G401 (cell line): Measurements from ENCODE around the gene BNIP3. TPM values are rescaled to one million over a fixed set of nuclear protein-coding genes. Genes with fewer than 3 reads are reported as not detected.
A peak's percentile ranks its signal among the peaks of the same experiment; 100 is the strongest.

ENCODE experiments used
- DNase-seq: peaks from one replicate; pipeline ENCODE4 v3.0.0-alpha.2; 2015; ENCODE audit warnings: low spot score
- in situ Hi-C: cut with HindIII; loops from 2 replicates; pipeline ENCODE4 v1.10.0; 2016; ENCODE audit warnings: low sequenced_read_pairs, mixed read lengths
- total RNA-seq: library from RNA; depleted of rRNA; stranded (reverse); fragments of >200 nt; shearing (Covaris generic); gene quantifications from 2 replicates; pipeline ENCODE4 v1.2.3, GENCODE V29; 2014

BNIP3 gene
- total RNA-seq, 1 experiment from 2014 or later, result 96.5 TPM

DNA sequence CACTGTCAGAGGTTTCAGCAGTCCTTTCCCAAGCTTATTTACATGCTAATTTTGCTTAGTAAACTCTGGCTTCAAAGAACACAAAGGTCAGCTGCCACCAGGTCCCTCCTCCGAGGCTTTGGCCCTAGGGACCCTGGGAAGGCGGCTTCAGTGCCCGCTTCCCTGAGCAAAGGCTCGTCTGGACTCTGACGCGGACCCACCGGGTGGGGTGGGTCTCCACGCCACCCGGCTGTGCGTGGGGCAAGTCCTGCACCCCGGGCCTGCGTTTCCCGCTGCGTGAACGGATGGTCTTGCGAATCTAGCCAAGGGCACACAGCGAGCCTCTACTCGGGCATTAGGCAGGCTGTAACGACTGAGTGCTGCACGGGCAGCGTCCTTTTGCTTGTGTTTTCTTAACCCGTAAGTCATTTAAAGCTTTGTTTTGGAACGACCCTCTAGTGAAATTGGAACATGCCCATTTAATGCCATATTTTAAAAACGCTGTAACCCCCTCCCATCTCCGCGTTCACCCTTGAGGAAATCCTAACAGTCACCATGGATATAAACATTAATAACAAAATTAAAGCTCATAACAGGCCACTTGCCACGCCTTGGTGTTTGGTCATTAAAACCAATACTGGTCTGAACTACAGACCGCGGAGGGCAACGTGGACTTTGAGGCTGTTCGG lies 828 bp downstream of the BNIP3 start:
- DNase-seq, result peak; percentile 24
- in situ Hi-C loops, result no loop called here

DNA sequence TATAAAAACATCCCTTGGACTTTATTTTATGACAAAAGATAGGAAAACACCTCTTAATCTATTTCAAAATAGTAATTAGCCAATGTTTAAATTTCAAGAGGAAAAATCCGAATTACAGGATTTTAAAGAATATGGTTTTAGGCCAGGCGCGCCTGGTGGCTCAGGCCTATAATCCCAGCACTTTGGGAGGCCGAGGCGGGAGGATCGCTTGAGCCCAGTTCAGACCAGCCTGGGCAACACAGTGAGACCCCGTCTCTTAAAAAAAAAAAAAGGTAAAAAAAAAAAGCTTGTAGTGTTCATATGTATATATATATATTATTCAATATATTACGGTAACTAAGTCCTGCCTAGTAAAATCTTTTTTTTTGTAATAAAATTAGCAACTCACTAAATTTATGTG lies 1.4 kb downstream of the BNIP3 start:
- in situ Hi-C loops, result no loop called here
- no peak for DNase-seq

- in situ Hi-C loops, result no loop called here
Measured at GRCh38 chr10:131979821-131980270, 1.9 kb downstream of the BNIP3 start.

DNA sequence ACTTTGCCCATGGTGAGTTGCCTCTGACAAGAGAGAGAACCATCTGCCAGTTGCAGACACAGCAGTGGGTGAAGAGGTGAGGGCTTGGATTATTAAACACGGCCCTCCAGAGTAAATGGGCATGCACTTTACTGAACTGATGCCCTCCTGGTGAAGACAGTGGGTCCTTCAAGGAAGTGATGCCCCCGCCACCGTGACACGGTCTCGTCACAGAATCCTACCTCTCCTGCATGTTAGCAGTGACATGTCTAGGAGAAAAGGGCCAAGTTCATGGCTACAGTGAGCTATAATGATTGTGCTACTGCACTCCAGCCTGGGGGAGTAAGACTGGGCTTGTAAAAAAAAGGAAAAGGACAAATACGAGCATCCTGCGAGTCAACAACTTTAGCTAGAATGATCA lies 2.4 kb downstream of the BNIP3 start:
- DNase-seq, result no peak
- in situ Hi-C loops, result no loop called here

More at GRCh38 chr10:131979821-131980270, 1.9 kb downstream of the BNIP3 start:
- DNase-seq, result no peak

GRCh38 chr10:131978851-131979250 lies 2.9 kb downstream of the BNIP3 start:
- in situ Hi-C loops, result no loop called here
- DNase-seq, result no peak

GRCh38 chr10:131978366-131978765 lies 3.4 kb downstream of the BNIP3 start:
- DNase-seq, result no peak
- in situ Hi-C loops, result no loop called here

GRCh38 chr10:131977323-131978096 lies 4.2 kb downstream of the BNIP3 start:
- in situ Hi-C loops, result no loop called here
- no peak for DNase-seq

DNA sequence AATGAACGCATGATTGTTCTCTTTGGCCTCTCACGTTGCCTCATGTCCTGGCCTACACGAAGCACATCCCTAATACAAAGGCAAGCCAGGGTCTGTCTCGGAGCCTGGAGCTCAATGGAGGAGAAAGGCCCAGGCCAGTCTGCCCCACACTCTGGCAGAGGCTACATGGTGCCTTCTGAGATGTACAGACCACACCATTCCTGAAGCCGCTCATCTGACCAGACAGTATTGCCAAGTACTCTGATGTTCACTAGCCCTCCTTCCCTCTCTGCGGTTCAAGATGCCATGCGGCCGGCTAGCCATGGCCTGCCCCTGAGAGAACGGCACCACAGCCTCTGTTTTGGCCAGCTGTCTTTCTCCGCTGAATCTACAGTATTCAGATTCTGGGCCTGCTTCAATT lies 5.9 kb downstream of the BNIP3 start:
- in situ Hi-C loops, result no loop called here
- no peak for DNase-seq

DNA sequence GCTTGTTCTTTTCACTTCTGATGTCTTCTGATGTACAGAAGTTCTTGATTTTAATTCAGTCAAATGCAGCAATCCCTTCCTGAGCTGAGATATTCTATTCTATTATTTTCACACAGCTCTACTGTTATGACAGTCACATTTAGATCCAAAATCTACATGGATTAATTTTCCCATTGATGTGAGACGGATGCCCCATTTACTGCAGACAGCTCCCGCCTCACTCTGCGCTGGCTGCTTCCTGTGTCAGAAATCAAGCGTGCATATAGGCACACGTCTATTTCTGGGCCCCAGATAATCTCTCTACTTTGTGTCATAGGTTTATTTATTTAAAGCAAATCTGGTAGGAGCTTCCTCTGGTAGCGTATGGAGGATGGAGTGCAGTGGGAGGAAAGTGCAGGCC lies 6.7 kb downstream of the BNIP3 start:
- DNase-seq, result no peak
- in situ Hi-C loops, result no loop called here

- in situ Hi-C loops, result no loop called here
Measured at GRCh38 chr10:131974034-131974817, 7.5 kb downstream of the BNIP3 start.

DNA sequence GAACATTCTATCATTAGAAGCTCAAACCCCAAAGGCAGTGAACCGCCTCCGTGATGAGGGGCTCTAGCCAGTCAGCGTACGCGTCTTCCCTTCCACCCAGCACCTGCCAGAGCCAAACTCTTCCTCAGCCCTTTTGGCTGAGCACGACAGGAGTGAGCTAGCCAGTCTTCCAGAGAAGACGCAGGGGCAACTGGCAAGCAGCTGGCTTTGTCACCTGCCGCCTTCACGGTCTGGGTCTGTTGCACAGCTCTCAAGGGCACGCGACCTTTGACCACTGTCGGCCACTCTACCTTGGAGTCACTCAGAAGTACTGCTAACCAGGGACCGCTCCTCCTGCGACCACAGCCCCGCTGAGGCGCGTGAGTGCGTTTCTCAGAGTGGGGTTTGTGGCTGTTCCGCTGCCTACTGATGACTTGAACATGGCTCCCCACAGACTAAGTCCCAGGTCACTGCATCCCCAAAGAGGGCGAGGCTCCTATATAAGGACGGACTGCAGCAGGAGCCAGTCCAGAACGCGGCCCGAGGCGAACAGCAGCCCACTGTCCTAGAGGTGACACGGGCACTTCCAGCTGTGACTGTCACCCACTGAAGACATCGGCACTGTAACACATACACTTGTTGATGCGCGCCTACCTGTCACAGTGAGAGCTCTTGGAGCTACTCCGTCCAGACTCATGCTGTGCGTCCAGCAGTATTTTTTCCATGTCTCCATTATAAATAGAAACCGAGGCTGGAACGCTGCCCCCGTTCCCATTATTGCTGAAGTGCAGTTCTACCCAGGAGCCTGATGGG lies 8.4 kb downstream of the BNIP3 start:
- in situ Hi-C loops, result no loop called here
- peak; percentile 79 for DNase-seq

More at GRCh38 chr10:131974034-131974817, 7.5 kb downstream of the BNIP3 start:
- DNase-seq, result no peak

DNA sequence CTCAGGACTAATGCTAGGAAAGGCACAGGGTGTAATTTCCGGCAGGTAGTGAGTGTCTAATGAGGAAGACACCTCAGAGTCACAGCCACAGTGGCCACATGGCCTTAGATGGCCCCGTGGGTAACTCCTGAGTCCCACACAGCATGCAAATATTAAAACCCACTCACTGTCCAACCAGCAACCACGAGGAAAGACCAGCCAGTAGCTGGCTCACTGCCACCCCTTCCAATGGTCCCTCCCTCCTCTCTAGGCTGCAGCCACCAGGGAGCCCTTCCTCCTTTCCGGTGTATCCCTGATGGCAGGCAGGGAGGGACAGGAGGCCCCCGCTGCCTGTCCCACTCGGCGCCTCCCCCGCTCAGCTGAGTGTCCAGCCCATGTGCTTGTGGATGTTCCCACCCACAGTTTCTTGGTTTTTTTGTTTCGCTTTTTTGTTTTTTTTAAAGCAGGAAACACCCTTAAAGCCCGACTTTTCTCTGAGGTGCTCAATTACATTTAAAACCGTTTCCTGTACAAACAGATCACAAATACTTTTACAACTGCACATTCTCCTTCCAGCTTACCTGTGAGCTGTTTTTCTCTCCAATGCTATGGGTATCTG lies 9.2 kb downstream of the BNIP3 start:
- in situ Hi-C loops, result no loop called here
- peak; percentile 65 for DNase-seq

GRCh38 chr10:131971591-131971990 lies 10.1 kb downstream of the BNIP3 start:
- no peak for DNase-seq
- in situ Hi-C loops, result no loop called here

DNA sequence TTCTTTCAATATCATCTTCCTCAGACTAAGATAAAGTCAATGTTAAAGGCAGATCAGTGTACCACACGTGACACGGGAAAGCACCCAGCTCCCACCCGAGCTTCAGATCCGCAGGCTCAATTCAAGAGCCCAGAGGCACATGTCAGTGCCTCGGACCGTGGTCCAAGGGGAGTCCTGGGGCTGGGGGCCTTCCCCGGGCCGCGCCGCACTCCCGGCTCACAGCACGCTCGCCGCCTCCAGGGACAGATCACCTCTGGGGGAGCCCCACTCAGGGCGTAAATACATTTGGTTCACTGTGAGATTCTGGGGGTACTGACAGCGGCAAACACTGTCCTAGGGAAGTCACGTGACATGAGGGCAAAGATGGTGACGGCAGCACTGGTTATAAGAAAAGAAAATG lies 10.8 kb downstream of the BNIP3 start:
- in situ Hi-C loops, result no loop called here
- no peak for DNase-seq

DNA sequence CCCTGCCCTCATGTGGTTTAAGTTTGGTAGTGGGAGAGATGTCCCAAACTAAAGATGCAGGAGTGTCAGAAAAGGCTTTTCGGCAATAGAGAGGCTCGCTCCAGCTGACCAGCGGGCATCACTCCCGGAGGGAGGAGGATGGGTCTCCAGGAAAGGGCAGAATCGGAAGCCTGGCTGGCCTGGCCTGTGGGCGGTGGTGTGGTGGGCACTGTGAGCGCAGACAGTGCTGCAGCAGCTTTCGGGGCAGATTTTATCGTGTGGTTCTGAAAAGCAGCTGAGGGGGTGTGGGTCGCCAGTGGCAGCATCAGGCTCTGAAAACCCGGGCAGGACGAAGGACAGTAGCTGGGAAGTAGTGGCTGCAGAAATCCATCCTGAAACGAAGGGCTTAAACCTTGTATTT lies 12.8 kb downstream of the BNIP3 start:
- in situ Hi-C loops, result no loop called here
- DNase-seq, result no peak

DNA sequence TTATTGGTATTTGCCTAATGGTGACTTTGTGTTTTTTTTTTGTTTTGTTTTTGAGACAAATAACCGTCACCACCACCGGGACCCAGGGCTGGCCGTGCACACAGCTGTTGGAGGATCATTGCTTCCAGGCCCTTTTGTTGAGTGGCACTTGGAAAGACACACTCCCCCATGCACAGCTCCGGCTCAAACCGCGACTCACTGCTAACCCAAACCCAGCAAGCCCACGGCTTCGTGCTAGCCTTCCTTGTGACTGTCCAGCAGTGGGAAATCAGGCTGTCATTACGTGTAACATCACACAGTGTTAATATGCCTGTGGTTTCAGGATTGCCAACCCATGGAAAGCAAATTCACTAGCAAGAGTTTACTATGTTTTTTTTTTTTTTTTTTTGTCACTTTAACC lies 17.4 kb downstream of the BNIP3 start:
- in situ Hi-C loops, result no loop called here
- no peak for DNase-seq

- in situ Hi-C loops, result no loop called here
- no peak for DNase-seq
Measured at GRCh38 chr10:131963811-131964210, 17.9 kb downstream of the BNIP3 start.

- in situ Hi-C loops, result no loop called here
Measured at GRCh38 chr10:131963350-131963749, 18.4 kb downstream of the BNIP3 start.

More at GRCh38 chr10:131963350-131963749, 18.4 kb downstream of the BNIP3 start:
- DNase-seq, result no peak
